ENCODE measurements around the gene ARID3A. TPM values are rescaled to one million over a fixed set of nuclear protein-coding genes. Genes with fewer than 3 reads are reported as not detected.
A peak's percentile ranks its signal among the peaks of the same experiment; 100 is the strongest.

The ARID3A gene
- total and polyA plus RNA-seq, 8 donors, result 20.6 to 35.7 (median 23.6) TPM

DNA sequence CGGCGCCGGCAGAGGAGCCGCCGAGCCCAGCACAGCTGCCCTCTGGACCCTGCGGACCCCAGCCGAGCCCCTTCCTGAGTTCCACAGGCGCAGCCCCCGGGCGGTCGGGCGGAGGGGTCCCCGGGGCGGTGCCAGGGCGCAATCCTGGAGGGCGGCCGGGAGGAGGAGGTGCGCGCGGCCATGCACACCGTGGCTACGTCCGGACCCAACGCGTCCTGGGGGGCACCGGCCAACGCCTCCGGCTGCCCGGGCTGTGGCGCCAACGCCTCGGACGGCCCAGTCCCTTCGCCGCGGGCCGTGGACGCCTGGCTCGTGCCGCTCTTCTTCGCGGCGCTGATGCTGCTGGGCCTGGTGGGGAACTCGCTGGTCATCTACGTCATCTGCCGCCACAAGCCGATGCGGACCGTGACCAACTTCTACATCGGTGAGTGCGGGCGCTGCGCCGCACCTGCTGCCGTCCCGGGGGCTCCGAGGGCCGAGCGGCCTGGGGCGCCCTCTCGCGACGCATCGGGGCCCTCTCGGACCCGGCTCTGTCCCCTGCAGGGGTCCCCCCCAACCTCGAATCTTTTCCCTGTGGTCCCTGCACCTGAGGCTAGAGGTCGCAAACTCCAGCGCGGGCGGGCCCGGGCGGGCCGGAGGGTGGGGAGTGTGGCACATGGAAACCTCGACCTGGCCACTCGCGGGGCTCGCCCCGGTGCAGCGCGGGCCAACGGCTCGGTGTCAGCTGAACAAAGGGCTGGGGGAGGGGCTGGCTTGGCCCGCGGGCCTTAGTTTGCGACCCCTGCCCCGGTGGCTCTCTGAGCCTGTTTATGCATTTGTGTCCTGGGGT, 8.3 kb upstream of the ARID3A start, which contains the start of gene KISS1R:
KISS1R (plus strand) TSS at position 11 of the 829 bp plus-strand sequence; CDS start at position 181, 170 bp downstream.
- H3K27ac ChIP-seq, result no peak within 1 kb of the TSS
- no peaks in the 10 kb centered on the region for H3K9me3 ChIP-seq
- H3K36me3 ChIP-seq, result no peaks in the 10 kb centered on the region
- peaks cover 45 to 56% of the 10 kb centered on the region in 2 donors for H3K27me3 ChIP-seq
- intact Hi-C loops (cut with DNase I), result loop anchor here in 1 of 2 donors (5.0 kb wide), 2 partner anchors 60 to 150 kb away; partner anchors contain the start of gene CFD
- H3K4me1 ChIP-seq, result peaks cover 17 to 78% of the 10 kb centered on the region in 2 donors
- TF ChIP-seq, protein P1, sequence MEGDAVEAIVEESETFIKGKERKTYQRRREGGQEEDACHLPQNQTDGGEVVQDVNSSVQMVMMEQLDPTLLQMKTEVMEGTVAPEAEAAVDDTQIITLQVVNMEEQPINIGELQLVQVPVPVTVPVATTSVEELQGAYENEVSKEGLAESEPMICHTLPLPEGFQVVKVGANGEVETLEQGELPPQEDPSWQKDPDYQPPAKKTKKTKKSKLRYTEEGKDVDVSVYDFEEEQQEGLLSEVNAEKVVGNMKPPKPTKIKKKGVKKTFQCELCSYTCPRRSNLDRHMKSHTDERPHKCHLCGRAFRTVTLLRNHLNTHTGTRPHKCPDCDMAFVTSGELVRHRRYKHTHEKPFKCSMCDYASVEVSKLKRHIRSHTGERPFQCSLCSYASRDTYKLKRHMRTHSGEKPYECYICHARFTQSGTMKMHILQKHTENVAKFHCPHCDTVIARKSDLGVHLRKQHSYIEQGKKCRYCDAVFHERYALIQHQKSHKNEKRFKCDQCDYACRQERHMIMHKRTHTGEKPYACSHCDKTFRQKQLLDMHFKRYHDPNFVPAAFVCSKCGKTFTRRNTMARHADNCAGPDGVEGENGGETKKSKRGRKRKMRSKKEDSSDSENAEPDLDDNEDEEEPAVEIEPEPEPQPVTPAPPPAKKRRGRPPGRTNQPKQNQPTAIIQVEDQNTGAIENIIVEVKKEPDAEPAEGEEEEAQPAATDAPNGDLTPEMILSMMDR (IDR thresholded peaks at IDR 0.05), result peak; percentile 36 to 46
- peak; percentile 32 for ATAC-seq
- DNase-seq, result peak in 2 of 4 donors; percentile 45 to 90
- peak within 1 kb of the TSS in 1 of 2 donors; percentile 12 for H3K4me3 ChIP-seq

DNA sequence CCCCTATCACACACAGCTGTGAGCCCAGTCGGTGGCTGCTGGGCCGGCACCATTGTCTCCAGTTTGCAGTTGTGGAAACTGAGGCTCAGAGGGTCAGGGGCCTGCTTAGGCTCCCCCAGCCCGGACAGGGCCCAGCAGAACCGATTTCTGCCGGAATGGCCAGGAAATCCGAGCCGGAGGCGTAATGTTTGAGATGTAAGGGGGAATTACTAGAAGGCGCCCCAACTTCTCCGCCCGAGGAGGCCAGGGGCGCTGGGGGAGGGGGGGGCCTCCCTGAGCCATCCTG, 7.7 kb upstream of the ARID3A start:
- peaks cover 17 to 78% of the 10 kb centered on the region in 2 donors for H3K4me1 ChIP-seq
- TF ChIP-seq, protein P1 (IDR thresholded peaks at IDR 0.05), result no peak
- ATAC-seq (no peak), DNase-seq (no peak)
- H3K9me3 ChIP-seq, result no peaks in the 10 kb centered on the region
- H3K27me3 ChIP-seq, result peaks cover 45 to 56% of the 10 kb centered on the region in 2 donors
- H3K36me3 ChIP-seq, result no peaks in the 10 kb centered on the region
- no peak overlapping the region for H3K4me3 ChIP-seq
- intact Hi-C loops (cut with DNase I), result loop anchor here in 1 of 2 donors (5.0 kb wide), 2 partner anchors 61 to 151 kb away; partner anchors contain the start of gene CFD
- no peak overlapping the region for H3K27ac ChIP-seq

DNA sequence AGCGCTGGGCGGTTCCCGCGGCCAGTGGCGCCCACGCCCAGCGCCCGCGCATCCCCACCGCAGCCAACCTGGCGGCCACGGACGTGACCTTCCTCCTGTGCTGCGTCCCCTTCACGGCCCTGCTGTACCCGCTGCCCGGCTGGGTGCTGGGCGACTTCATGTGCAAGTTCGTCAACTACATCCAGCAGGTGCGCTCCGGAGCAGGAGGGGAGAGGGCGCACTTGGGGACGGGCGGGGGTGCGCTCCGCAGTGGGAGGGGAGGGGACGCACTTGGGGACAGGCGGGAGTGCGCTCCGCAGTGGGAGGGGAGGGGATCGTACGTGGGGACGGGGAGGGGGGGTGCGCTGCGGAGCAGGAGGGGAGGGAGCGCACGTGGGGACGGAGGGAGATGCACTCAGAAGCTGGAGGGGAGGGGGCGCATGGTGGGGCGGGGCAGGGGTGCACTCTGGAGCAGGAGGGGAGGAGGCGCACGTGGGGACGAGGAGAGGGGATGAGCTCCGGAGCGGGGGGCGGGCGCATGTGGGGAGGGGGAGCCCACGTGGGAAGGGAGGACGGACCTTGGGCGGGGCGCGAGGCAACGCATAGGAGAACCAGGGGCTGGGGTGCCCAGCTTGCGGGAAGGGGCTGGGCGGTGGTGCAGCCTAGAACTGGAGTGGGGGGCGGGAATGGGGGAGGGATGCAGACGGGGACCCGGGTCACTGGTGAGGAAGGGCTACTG, 7.2 kb upstream of the ARID3A start:
- TF ChIP-seq, protein P1 (IDR thresholded peaks at IDR 0.05), result no peak
- peaks cover 45 to 56% of the 10 kb centered on the region in 2 donors for H3K27me3 ChIP-seq
- ATAC-seq (no peak), DNase-seq (no peak)
- no peak overlapping the region for H3K4me3 ChIP-seq
- H3K9me3 ChIP-seq, result no peaks in the 10 kb centered on the region
- no peaks in the 10 kb centered on the region for H3K36me3 ChIP-seq
- H3K4me1 ChIP-seq, result peaks cover 14 to 76% of the 10 kb centered on the region in 2 donors
- intact Hi-C loops (cut with DNase I), result loop anchor here in 1 of 2 donors (5.0 kb wide), 2 partner anchors 61 to 151 kb away; partner anchors contain the start of gene CFD
- no peak overlapping the region for H3K27ac ChIP-seq

DNA sequence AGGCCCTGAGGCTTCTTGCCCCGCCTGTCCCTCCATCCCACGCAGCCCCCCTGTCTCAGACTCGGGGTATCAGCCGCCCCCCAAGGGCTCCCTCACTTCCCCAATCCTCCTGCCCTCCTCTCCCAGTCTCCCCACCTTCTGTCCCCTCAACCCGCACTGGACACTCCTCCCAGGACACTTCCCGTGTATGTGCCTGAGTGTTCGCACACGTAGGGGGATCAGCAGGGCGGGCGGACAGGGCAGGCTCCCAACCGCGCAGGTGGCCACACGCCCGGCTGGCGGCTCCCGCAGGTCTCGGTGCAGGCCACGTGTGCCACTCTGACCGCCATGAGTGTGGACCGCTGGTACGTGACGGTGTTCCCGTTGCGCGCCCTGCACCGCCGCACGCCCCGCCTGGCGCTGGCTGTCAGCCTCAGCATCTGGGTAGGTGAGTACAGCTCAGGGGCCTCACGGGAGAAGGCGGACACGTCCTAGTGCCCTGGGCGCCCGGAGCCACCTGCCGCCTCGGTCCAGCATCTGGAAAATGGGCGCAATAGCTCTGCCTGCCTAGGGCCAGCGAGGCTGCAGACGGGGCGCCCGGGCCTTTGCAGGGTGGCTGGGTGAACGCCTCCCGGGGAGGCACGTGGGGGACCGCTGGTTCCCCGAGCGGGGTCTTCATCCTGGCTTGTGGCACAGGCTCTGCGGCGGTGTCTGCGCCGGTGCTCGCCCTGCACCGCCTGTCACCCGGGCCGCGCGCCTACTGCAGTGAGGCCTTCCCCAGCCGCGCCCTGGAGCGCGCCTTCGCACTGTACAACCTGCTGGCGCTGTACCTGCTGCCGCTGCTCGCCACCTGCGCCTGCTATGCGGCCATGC, 6.4 kb upstream of the ARID3A start:
- Histone ChIP-seq H3K4me1 (peaks cover 12 to 76% of the 10 kb centered on the region in 2 donors), H3K4me3 (peak overlapping the region in 1 of 2 donors; percentile 22), H3K27me3 (peaks cover 45 to 56% of the 10 kb centered on the region in 2 donors), H3K9me3 (no peaks in the 10 kb centered on the region), H3K36me3 (no peaks in the 10 kb centered on the region), H3K27ac (no peak overlapping the region)
- intact Hi-C loops (cut with DNase I), result loop anchor here (5.0 kb wide), 3 partner anchors 62 to 152 kb away; partner anchors contain the start of genes CFD (in 1 of the 2) and WDR18 (in 1 of the 2)
- DNase-seq (no peak), ATAC-seq (no peak)
- TF ChIP-seq, protein P1 (IDR thresholded peaks at IDR 0.05), result no peak

Measured in left lung (tissue), 10 donors.